ENCODE results near the gene SHB.
A peak's percentile ranks its signal among the peaks of the same experiment; 100 is the strongest.

The SHB gene

DNA sequence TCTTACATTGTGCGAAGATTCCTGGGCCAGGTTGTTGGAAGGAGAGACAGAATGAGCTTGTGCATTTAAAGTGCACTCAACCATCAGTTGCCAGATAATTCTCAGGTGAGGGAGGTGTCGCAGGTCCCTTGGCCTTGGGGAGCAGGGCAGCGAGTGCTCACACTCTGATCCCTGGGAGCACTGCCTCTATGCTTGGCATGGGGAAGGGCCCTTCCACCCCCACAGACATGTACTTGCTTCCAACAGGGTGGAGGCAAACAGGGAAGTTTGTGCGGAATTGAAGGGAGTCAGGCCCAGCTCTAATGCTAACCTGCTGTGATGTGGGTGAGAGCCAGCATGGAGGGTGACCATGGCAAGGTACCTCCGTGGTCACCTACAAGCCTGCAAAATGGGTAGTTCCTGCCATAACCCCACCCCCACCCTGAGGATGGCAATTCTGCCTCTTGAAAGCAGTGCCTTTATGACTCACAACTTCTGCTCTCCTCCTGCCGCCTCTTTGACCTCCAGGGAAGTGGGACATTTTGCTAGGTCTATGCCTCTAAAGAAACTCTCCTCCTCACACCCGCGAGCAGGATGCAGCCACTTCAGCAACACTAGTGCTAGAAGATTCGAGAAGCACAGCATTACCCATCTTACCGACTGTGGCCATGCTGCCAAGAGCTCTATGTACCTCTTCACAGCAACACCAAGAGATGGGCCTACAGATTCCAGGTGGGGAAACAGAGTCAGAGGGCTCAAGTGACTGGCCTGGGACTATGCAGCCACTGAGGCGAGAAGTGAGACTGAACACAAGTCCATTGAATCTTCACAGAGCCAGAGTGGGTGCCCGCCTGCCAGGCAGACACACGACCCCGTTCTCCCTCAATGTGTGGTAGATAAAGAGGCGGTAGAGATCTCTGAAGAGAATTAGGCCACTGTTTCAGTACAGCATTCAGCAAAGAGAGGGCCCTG, 143.0 kb downstream of the SHB start:
- no peak for DNase-seq

- no peak for DNase-seq
These were observed 144.0 kb downstream of the SHB start for GRCh38 chr9:37925006-37925405.

DNA sequence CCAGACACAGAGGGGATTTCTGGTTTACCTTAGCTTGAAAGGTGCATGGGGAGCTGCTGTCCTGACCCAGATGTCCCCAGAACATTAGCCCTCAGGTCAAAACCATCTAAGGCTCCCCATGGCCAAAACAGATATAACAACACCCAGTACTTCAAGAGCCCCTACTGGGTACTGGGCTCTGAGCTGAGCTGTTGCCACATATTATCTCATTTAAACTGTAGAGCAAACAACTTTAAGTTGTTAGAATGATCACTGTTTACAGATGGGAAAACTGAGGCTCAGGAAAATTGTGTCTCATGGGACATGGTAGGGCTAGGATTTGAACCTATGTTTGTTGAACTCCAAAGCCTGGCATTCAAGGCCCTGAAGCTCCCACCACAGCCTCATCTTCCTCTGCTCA, 144.5 kb downstream of the SHB start:
- DNase-seq = no peak

DNA sequence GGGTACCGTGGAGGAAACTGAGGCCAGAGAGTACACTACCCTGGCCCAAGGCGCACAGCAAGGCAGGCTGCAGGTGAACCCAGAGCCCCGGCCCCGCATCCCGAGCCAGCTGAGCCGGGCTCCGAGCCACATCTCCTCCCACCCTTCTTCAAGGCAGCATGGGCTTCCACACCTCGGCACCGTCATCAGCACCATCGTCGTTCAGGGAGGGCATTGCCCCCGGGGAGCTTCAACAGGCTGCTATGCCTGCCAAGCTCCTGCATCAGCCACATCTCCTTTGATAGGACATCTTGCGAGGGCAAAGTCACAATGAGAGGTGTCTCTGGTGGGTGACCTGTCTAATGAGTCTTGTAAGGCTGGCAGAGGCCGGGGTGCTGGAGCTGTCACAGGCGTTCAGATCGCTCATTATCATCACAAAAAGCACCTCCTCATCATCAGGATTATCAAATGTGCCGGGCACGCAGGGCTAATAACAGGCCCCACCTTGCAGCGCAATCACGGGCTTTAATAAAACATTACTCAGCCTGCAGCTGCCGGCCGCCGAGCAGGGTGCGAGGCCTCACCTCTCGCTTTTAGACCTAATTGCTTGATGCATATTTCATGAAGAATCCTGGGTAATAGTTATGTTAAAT, 145.1 kb downstream of the SHB start:
- DNase-seq = no peak

DNA sequence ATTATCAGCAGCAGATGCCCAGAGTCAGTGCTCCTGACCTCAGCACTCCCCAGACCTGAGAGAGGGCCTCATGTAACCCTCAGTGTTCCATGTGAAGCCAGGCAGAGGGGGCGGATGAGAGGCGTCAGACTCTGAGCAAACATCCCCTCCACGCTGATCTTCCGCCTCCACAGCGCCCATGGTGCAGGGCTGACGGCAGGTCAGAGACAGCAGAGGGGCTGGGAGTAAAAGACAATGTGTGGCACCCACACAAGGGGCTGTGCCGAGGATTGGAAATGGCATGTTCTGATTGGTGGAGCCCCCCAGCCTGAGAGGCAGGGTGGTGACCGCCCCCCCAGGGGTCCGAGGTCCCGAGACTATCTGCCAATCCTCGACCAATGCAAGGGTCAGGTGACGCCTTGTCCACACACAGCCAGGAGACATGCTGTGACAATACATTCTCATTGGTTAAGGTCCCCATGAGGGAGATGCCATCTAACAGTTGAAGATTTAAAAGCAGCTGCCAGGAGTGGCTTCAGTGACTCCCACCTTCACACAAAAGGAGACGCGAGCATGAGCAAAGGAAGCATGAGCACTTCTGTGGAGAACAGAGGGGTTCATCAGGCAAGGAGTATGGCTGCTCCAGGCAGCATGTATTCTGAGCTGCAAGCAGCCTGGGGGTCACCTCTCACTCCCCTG, 145.8 kb downstream of the SHB start:
- no peak for DNase-seq

DNA sequence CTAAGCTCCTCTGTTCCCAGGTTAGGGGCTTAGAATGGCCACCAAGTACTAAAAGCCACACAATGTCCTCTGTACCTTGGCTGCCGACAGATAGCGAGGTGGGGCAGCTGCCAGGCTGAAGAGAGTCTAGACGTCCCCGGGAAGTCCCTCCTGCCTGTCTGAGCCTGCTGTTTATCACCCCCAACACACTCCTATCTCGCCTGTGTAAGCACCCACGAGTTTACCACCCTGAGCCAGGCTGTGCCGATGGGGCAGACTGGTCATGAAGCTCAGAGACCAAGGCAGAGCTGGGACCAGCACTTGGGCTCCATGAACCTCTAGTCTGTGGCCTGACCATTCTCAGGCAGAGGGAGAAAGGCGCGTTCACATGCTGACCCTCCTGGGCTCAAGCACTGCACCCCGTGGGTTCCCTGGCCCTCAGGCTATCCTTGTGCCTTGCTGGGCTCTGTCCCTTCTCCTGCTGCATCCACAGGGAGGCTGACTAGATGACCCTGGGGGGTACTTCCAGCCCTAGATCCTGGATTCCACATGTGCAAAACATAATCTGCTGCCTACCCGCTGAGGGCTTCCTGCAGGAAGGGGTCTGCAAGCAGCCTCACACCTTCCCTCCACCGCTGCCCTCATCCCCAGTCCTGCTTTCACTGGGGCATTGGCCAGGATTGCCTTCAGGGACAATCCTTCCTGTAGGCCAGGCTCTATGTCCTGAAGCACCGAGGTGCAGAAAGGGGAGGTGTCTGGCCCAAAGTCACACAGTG, 146.5 kb downstream of the SHB start:
- no peak for DNase-seq

- DNase-seq = no peak
These were observed 147.3 kb downstream of the SHB start for GRCh38 chr9:37921546-37922300.

DNA sequence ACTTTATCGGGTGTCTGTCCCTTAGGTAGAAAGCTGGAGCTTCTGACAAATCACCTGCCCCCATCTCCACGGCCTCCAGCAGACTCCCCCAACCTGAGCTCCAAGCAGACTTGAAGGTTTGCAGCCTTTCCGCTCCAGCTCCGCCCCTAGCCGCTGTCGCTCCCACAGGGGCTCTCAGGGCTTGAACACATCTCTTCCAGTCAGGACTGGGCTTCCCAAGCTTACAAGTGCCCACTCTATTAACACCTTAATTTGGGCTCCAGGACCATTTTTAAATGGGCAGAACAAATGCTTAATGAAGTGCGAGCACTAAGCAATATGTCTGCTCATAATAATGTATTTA, 147.9 kb downstream of the SHB start:
- DNase-seq = no peak

GRCh38 chr9:37920471-37921167, 148.4 kb downstream of the SHB start:
- peak; percentile 27 for DNase-seq

DNA sequence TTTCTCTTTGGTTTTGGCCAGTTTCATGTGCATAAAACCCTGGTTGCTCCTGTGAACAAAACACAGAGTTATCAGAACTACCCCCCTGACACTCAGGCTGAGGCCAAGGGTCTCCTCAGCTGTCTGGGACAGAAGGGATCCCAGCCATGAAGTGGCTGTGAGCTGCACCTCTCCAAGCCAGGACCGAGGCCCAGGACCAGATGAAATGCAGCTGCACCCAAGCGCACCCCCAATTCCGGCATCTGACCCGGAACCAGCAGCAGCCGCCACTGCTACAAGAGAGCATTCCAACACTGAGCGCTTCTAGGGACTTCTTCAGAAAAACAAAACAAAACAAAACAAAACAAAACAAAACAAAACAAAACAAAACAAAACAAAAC, 149.1 kb downstream of the SHB start:
- no peak for DNase-seq

GRCh38 chr9:37919246-37919955, 149.6 kb downstream of the SHB start:
- DNase-seq = no peak

GRCh38 chr9:37918665-37919170, 150.3 kb downstream of the SHB start:
- DNase-seq = no peak

DNA sequence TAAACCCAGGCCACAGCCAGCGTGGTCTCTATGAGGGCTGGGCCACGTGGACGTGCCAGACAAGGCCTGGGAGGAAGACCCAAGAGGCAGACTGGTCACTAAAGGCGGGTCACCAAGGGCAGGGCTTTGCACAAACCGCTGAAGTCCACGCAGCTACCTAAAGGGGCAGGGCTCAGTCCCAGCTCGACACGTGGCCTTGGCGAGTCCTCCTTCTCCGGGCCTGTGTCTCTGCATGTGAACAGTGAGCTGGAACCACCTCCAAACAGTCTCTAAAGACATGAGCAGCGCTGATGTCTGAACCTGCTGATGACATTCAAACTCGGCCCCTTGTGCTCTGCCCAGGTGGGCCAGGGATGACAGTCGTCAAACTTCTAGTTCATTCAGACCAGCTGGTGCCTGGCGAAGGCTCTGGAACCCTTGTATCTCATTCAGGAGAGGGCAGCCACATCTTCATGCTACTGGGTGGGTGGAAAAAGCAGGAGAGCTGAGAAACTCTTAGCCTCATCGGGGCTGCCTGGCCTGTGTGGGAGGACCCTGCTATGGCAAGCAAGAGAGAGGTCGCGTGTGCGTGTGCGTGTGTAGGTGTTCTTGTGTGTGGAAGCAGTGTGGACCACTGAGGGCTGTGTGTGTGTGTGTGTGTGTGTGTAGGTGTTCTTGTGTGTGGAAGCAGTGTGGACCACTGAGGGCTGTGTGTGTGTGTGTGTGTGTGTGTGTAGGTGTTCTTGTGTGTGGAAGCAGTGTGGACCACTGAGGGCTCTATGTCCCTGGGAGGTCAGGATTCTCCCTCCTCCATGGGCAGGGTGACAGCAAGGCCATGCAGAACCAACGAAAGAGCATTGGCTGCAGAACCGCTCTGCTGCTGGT, 151.0 kb downstream of the SHB start:
- DNase-seq = no peak

GRCh38 chr9:37917313-37917731, 151.7 kb downstream of the SHB start:
- DNase-seq = no peak

GRCh38 chr9:37916471-37917312, 152.3 kb downstream of the SHB start:
- DNase-seq = no peak

DNA sequence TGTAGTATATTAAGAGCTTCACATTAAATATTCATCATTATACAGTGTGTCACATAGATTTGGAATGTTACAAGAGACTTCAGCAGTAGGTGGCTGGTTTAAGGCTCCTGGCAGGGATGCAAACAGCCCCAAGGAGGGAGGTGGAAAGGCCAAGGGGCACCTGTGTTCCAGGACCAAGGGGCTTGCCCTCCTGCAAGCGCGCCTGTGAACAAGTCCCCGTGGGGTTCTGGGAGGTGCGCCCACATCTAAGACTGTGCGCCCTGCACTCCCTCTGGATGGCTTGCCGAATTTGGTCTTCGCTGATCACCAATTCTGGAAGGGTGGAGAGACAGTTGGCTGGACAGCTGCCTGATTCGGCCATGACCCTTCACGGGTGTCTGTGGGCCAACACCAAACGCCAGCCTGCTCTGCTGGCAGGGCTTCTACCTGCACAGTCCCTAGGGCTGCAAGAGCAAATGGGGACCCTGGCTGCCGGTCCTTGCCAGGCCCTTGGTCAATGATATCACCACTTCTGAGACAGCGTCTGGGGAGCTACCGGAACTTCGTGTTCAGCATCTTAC, 153.0 kb downstream of the SHB start:
- no peak for DNase-seq

GRCh38 chr9:37914701-37915358, 154.2 kb downstream of the SHB start:
- DNase-seq = no peak

DNA sequence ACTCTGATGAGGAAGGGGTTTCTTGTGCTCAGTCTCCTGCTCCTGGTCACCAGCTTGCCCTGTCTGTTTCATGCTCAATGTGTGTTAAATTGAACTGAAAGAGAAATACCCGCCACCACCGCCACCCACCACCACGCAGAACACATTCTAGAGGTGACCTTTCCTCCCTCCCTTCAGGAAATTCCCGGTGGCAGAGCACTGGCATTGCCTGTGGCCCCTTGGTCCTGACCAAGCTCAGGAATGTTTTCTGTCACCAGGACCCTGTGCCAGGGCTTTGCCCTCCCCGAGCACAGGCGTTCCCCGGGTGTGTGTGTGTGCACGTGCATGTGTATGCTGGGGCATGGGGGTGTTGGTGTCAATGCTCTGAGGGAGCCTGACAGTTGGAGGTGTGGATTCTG, 154.9 kb downstream of the SHB start:
- DNase-seq = no peak

Data from stimulated activated CD4-positive, alpha-beta T cell treated with anti-CD3 and anti-CD28 coated beads, Interleukin-15, amount 100 ng/mL, for 24 hours (primary cell).